Esophagus muscularis mucosa (tissue), 4 donors: ENCODE measurements around the gene HERPUD2.

Experiments used
- EP300 ChIP-seq: sonication (generic); formaldehyde crosslinking; IDR thresholded peaks from one replicate; pipeline ENCODE4 v1.6.1; 2017; ENCODE audit warnings: antibody characterized with exemption
- POLR2A ChIP-seq: fragments of 450-650 bp; IDR thresholded peaks from one replicate; pipeline ENCODE4 v1.6.1; 2017; ENCODE audit warnings: antibody characterized with exemption, moderate library complexity, mild to moderate bottlenecking, low read depth
- POLR2AphosphoS5 ChIP-seq, 2 donors: sonication (generic); formaldehyde crosslinking; IDR thresholded peaks; one replicate each; pipeline ENCODE4 v1.6.1; 2017; ENCODE audit warnings: antibody characterized with exemption in 2 of 2
- TF ChIP-seq, protein P1 (sequence below), 3 experiments: fragments of 200-600 bp in 2 of 3; fragments of 450-650 bp in 1 of 3; sonication (generic) in 2 of 3; IDR thresholded peaks; one replicate each; pipeline ENCODE4 v1.5.1; 2017 to 2019; ENCODE audit warnings: antibody characterized with exemption in 3 of 3, mild to moderate bottlenecking in 2 of 3, moderate library complexity in 1 of 3

DNA sequence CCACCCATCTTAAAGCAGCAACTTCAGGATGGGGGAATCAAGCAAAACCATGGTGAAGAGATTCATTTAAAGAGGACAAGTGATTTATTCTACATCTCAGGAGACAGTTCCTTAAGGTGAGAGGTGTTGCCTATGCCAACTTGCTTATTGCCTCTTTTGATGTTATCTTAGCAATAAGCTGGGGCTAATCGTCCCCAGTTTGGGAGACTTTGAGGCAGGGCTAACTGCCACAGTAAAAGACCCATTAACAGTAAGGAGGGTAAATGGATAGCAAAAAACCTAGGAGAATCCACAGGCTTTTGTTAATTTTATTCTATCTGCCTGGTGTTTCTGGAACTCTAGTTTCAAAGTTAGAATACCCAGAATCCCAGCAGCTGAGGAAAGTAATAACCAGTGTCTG, 22.1 kb upstream of the HERPUD2 start:
- TF ChIP-seq EP300 (no peak), POLR2A (no peak), POLR2AphosphoS5 (IDR thresholded peaks at IDR 0.05) (no peak)
- TF ChIP-seq, protein P1, sequence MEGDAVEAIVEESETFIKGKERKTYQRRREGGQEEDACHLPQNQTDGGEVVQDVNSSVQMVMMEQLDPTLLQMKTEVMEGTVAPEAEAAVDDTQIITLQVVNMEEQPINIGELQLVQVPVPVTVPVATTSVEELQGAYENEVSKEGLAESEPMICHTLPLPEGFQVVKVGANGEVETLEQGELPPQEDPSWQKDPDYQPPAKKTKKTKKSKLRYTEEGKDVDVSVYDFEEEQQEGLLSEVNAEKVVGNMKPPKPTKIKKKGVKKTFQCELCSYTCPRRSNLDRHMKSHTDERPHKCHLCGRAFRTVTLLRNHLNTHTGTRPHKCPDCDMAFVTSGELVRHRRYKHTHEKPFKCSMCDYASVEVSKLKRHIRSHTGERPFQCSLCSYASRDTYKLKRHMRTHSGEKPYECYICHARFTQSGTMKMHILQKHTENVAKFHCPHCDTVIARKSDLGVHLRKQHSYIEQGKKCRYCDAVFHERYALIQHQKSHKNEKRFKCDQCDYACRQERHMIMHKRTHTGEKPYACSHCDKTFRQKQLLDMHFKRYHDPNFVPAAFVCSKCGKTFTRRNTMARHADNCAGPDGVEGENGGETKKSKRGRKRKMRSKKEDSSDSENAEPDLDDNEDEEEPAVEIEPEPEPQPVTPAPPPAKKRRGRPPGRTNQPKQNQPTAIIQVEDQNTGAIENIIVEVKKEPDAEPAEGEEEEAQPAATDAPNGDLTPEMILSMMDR (IDR thresholded peaks at IDR 0.05): no peak
